GM21515 (cell line): ENCODE data around the gene ZDHHC14.

Source experiments
- ATAC-seq: cut with Tn5 transposase; IDR thresholded peaks from one replicate; pipeline ENCODE4 v1.9.1; 2021; ENCODE audit not compliant: unreplicated experiment

Gene ZDHHC14

GRCh38 chr6:157609556-157609955 lies 228.6 kb downstream of the ZDHHC14 start:
- ATAC-seq = no peak

- ATAC-seq = no peak
These were observed 229.5 kb downstream of the ZDHHC14 start for GRCh38 chr6:157610451-157610999.

- no peak for ATAC-seq
These were observed 230.4 kb downstream of the ZDHHC14 start for GRCh38 chr6:157611406-157611805.

GRCh38 chr6:157613011-157613522 lies 232.1 kb downstream of the ZDHHC14 start:
- no peak for ATAC-seq

- ATAC-seq = no peak
These were observed 233.1 kb downstream of the ZDHHC14 start for GRCh38 chr6:157614026-157614568.

- ATAC-seq = no peak
These were observed 234.4 kb downstream of the ZDHHC14 start for GRCh38 chr6:157615420-157615769.

- no peak for ATAC-seq
These were observed 235.0 kb downstream of the ZDHHC14 start for GRCh38 chr6:157615951-157616350.

GRCh38 chr6:157620944-157621343 lies 240.0 kb downstream of the ZDHHC14 start:
- ATAC-seq = no peak

GRCh38 chr6:157621406-157621805 lies 240.4 kb downstream of the ZDHHC14 start:
- ATAC-seq = no peak

- ATAC-seq = no peak
These were observed 241.4 kb downstream of the ZDHHC14 start for GRCh38 chr6:157622427-157622826.

- ATAC-seq = no peak
These were observed 244.1 kb downstream of the ZDHHC14 start for GRCh38 chr6:157625111-157625510.

GRCh38 chr6:157625764-157626163 lies 244.8 kb downstream of the ZDHHC14 start:
- ATAC-seq = no peak

- ATAC-seq = no peak
These were observed 246.4 kb downstream of the ZDHHC14 start for GRCh38 chr6:157627195-157627966.

GRCh38 chr6:157628463-157628862 lies 247.5 kb downstream of the ZDHHC14 start:
- no peak for ATAC-seq

GRCh38 chr6:157629220-157629619 lies 248.2 kb downstream of the ZDHHC14 start:
- no peak for ATAC-seq

GRCh38 chr6:157630463-157631080 lies 249.6 kb downstream of the ZDHHC14 start:
- no peak for ATAC-seq

- ATAC-seq = no peak
These were observed 250.4 kb downstream of the ZDHHC14 start for GRCh38 chr6:157631412-157631811.

GRCh38 chr6:157631838-157632614 lies 251.0 kb downstream of the ZDHHC14 start:
- no peak for ATAC-seq

GRCh38 chr6:157632821-157633220 lies 251.8 kb downstream of the ZDHHC14 start:
- no peak for ATAC-seq

GRCh38 chr6:157634546-157634945 lies 253.6 kb downstream of the ZDHHC14 start:
- ATAC-seq = no peak
